PC-3 (cell line): ENCODE results near the gene CNTD1.
"Not testable (repeated sequence)": the region's sequence is repeated elsewhere in the genome, so short reads cannot be mapped to it uniquely, and the experiment has no call there.

Source experiments
- EZH2 ChIP-seq: fragments of 300-600 bp; sonication (generic); IDR thresholded peaks from one replicate; pipeline ENCODE4 v1.6.1; 2017; ENCODE audit warnings: antibody characterized with exemption, mild to moderate bottlenecking, low read length; ENCODE audit not compliant: unreplicated experiment
- EZH2phosphoT487 ChIP-seq: fragments of 300-600 bp; sonication (generic); IDR thresholded peaks from 2 replicates; pipeline ENCODE4 v1.6.1; 2018; ENCODE audit warnings: mild to moderate bottlenecking, antibody characterized with exemption, low read length, borderline replicate concordance
- TF ChIP-seq, protein P1 (sequence below): fragments of 300-600 bp; sonication (generic); conservative IDR thresholded peaks from 2 replicates; pipeline ENCODE4 v1.5.1; 2017; ENCODE audit warnings: antibody characterized with exemption, low read depth, mild to moderate bottlenecking, low read length

DNA sequence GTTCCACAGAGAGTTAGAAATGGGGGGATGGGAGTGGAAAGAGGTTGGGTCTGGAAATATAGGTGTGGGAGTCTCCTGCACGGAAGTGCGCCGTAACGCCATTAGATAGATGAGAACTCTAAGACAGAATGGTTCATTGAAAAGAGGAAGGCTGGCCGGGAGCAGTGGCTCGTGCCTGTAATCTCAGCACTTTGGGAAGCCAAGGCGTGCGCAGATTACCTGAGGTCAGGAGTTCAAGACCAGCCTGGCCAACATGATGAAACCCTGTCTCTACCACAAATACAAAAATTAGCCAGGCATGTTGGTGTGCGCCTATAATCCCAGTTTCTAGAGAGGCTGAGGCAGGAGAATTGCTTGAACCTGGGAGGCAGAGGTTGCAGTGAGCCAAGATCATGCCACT, 30.7 kb upstream of the CNTD1 start:
- TF ChIP-seq, protein P1, sequence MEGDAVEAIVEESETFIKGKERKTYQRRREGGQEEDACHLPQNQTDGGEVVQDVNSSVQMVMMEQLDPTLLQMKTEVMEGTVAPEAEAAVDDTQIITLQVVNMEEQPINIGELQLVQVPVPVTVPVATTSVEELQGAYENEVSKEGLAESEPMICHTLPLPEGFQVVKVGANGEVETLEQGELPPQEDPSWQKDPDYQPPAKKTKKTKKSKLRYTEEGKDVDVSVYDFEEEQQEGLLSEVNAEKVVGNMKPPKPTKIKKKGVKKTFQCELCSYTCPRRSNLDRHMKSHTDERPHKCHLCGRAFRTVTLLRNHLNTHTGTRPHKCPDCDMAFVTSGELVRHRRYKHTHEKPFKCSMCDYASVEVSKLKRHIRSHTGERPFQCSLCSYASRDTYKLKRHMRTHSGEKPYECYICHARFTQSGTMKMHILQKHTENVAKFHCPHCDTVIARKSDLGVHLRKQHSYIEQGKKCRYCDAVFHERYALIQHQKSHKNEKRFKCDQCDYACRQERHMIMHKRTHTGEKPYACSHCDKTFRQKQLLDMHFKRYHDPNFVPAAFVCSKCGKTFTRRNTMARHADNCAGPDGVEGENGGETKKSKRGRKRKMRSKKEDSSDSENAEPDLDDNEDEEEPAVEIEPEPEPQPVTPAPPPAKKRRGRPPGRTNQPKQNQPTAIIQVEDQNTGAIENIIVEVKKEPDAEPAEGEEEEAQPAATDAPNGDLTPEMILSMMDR, result not testable (repeated sequence)
- TF ChIP-seq EZH2, EZH2phosphoT487: not testable (repeated sequence)
